ENCODE measurements around the gene SYCP2L.
"Not testable (repeated sequence)": the region's sequence is repeated elsewhere in the genome, so short reads cannot be mapped to it uniquely, and the experiment has no call there.

Gene SYCP2L

GRCh38 chr6:10886691-10887502 is at the start of gene SYCP2L:
TSS of gene SYCP2L (plus strand) at chr6:10887052. CDS start at chr6:10887127, 75 bp downstream.
- no peak for DNase-seq (ENCODE audit: low read depth)

DNA sequence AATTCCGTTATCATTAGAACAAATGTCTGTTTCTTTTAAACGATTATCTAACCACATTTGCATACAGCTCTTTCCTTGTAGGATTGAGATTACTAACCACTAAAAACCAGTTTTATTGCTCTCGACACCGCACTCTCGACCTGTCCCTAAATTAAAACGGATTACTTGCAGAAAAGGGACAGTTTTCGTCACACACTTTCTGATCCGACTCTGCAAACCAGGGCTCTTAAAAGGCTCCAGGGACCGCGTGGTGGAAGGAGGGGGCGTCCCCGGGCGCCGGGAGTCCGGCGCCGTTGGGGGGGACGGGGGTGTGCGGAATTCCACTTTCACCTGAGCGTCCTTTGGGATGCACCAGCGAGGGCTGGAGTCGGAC is 49.2 kb upstream of the SYCP2L start:
- no peak for DNase-seq (ENCODE audit: low read depth)

DNA sequence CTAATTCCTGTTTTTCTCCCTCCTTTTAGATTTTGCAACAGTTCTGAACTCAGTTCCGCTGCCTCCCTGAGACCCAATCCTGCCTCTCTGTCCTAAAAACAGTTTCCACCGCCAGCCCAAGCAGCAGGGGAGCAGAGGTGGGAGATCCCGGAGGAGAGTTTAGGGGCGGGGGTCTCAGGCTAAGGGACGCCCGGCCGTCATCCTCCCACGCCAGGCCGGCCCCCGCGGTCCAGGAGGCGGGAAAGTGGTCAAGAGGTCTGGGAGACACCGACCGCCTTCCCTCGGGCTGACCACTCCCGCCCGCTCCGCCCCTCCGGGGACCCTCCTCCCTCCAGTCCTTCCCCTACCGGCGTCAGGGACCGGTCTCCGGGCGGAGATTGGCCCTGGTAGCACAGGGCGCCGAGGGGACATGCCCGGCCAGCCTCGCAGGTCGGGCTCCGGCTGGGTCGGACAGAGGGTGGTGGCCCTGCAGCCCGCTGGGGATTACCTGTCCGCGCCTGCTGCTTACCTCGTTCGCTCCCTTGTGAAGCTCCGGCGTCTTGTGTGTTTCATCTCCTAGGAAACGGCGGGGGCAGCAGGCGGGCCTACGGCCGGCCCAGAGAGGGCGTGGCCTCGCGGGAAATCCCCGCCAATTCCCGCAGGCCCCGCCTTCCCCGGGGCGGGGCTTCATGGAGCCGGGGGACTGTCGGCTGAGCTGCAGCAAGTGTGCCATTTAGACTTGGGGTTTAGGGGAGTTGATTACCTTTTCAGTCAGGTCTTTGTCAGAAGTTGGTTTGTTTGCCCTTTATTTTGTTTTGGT is 48.7 kb upstream of the SYCP2L start, which contains the start of gene MAK:
Gene MAK (minus strand): TSS at position 545 of the 799 bp plus-strand sequence. CDS start 7,891 bp downstream, outside the sequence.
- DNase-seq (ENCODE audit: low read depth) = peak; percentile 80

DNA sequence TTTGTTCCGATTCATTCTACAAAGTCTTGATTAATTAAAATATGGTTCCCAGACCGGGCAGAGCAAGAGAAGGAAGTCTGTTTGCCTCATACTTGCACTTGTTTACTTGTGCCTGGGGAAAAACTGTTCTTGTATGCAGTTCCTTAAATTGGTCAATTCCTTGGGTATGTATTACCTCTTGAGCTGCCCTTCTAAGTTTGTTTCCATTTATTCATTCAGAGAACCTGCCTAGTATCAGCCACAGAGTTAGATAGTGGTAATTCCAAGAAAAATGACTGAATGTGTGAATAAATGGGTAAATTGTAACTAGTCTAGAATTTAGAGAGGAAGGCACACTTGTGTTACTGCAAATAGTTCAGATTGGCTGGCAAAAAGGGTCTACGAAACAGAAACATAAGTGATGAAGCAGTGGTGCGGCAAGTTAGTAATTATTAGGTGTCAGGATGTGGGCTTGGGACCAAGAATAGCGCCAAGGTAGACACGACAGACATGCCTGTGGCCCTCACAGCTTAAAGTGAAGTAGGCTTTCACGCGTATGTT is 48.0 kb upstream of the SYCP2L start:
- DNase-seq (ENCODE audit: low read depth) = no peak

GRCh38 chr6:10843554-10843953 is 43.3 kb upstream of the SYCP2L start:
- no peak for DNase-seq (ENCODE audit: low read depth)

GRCh38 chr6:10847684-10848083 is 39.2 kb upstream of the SYCP2L start:
- DNase-seq (ENCODE audit: low read depth) = no peak

DNA sequence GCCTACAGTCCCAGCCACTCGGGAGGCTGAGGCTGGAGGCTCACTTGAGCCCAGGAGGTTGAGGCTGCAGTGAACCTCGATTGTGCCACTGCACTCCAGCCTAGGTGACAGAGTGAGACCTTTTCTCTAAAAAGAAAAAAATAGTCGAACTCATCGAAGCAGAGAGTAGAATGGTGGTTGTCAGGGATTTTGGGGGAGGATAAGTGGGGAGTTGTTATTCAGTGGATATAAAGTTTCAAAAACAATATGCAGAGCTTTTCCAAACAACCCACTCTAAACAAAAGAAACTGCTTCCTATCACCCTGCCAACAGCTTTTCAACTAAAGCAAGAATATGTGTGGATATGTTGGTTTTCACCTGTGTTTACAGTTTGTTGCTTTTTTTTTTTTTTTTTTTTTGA is 37.0 kb upstream of the SYCP2L start:
- DNase-seq (ENCODE audit: low read depth) = no peak

- DNase-seq (ENCODE audit: low read depth) = no peak
These were observed 36.1 kb upstream of the SYCP2L start for GRCh38 chr6:10850728-10851127.

- DNase-seq (ENCODE audit: low read depth) = no peak
These were observed 34.4 kb upstream of the SYCP2L start for GRCh38 chr6:10852361-10852960.

DNA sequence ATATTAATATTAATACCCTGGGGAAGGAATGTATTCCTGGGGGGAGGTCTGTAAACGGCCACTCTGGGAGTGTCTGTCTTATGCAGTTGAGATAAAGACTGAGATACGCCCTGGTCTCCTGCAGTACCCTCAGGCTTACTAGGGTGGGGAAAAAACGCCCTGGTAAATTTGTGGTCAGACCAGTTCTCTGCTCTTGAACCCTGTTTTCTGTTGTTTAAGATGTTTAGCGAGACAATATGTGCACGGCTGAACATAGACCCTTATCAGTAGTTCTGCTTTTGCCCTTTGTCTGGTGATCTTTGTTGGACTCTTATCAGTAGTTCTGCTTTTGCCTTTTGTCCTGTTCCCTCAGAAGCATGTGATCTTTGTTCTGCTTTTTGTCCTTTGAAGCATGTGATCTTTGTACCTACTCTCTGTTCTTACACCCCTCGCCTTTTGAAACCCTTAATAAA is 33.0 kb upstream of the SYCP2L start:
- not testable (repeated sequence) for DNase-seq (ENCODE audit: low read depth)

GRCh38 chr6:10854922-10855632 is 31.8 kb upstream of the SYCP2L start:
- DNase-seq (ENCODE audit: low read depth) = no peak

- no peak for DNase-seq (ENCODE audit: low read depth)
These were observed 29.6 kb upstream of the SYCP2L start for GRCh38 chr6:10857259-10857658.

DNA sequence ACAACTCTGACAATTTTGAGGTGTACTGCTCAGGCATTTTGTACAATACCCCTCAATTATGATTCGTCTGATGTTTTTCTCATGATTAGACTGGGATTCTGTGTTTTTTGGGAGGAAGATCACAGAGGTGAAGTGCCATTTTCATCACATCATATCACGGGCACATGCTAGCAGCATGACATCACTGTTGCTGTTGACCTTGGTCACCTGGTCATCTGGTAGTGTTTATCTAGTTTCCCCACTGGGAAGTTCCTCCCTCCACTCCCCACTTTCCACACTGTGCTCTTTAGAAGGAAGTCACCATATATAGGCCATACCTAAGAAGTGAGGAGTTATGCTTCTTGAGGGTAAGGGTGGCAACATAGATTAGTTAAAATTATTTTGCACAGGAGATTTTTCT is 25.8 kb upstream of the SYCP2L start:
- DNase-seq (ENCODE audit: low read depth) = no peak

DNA sequence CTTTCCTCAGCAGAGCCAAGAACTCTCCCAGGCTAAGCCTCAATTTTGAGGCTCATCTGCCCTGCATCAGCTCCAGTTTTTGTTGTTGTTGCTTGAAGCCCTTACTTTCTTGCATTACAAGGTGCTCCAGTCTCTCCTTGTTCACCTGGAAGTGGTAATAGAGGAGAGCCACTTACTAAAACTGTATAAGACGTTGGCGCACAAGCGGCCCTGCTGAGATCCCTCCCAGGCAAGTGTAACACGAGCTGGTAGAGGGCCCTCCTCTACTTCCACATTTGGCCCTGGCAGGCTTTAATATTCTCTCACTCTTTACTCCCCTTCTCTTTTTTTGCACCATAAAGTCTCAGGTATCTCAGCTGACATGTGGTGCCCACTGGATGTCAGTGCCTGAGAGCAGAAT is 24.5 kb upstream of the SYCP2L start:
- no peak for DNase-seq (ENCODE audit: low read depth)

- not testable (repeated sequence) for DNase-seq (ENCODE audit: low read depth)
These were observed 23.8 kb upstream of the SYCP2L start for GRCh38 chr6:10863031-10863430.

- DNase-seq (ENCODE audit: low read depth) = not testable (repeated sequence)
These were observed 20.1 kb upstream of the SYCP2L start for GRCh38 chr6:10866709-10867108.

DNA sequence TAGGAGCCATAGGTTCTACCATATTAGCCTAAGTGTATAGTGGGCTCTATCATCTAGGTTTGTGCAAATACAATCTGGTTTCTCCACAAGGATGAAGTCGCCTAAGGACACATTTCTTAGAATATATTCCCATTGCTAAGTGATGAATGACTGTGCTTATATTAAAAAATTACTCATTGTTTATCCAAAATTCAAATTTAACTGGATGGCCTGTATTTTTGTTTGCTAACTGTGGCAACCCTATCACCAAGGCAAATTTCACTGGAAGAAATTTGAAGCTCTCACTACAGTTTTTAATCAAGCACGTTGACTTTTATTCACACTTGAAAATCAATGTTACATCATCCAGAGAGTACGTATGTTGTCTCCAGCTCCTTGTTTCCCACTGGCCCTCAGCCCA is 18.9 kb upstream of the SYCP2L start:
- no peak for DNase-seq (ENCODE audit: low read depth)

GRCh38 chr6:10873374-10873773 is 13.5 kb upstream of the SYCP2L start:
- no peak for DNase-seq (ENCODE audit: low read depth)

- no peak for DNase-seq (ENCODE audit: low read depth)
These were observed 12.6 kb upstream of the SYCP2L start for GRCh38 chr6:10874207-10874606.

DNA sequence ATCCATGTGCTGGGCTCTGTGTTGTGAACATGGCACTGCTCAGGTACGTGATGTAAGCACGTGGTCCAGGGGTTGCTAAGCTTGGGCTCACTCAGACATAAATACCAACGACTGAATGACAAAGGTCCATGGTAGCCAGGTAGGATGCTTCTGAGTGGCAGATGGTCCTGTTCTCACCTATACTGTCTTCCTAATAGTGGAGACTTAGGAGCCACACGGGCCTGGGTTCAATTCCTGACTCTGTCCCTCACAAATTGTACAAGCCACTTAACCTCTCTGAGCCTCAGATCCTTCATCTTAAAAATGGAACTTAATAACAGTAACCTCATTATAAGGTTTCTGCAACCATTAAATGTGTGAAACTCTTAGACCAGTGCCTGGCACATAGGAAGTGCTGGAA is 11.8 kb upstream of the SYCP2L start:
- DNase-seq (ENCODE audit: low read depth) = no peak

DNA sequence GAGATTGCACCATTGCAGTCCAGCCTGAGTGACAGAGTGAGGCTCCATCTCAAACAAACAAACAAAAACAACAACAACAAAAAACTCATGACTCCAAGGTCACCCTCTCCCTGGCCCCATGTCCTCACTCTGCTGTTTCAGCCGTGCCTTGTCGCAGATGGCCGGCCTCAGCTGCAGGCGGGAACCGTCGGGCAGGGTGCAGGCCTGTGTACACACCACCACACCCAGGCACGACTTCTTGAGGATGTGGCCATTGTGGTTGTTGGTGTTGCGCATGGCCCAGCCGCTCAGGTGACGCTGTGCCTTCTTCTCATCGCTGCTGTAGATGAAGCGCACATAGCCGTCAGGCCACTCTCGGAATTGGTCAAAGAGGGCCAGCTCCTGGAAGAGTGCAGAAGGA is 9.8 kb upstream of the SYCP2L start:
- no peak for DNase-seq (ENCODE audit: low read depth)

DNA sequence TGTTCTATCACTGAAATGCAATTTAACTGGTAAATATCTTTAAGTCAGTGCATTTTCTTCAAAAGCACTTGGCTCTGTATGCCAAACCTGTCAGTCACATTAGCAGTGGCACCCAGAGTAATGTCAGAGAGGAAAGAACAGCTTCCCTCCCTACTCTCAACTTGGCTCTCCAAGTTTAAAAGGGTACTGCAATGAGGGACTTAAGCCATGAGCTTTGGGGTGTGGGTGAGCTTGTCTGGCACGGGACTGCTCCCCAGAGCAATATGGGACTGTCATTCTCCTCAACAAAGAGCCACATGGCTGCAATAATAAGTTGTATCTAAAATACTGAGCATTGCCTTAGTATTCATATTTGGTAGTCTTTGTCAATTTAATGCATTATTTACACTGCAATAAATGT is 9.0 kb upstream of the SYCP2L start:
- no peak for DNase-seq (ENCODE audit: low read depth)

All from activated T-cell treated with anti-CD3 and anti-CD28 coated beads for 1 hour (primary cell).